Measurements from ENCODE around the gene DACH1.

DACH1 gene

GRCh38 chr13:71474936-71475335, 392.1 kb downstream of the DACH1 start:
- FAIRE-seq = no peak

GRCh38 chr13:71469626-71470025, 397.4 kb downstream of the DACH1 start:
- FAIRE-seq = no peak

GRCh38 chr13:71464686-71465085, 402.3 kb downstream of the DACH1 start:
- FAIRE-seq = no peak

GRCh38 chr13:71461892-71462291, 405.1 kb downstream of the DACH1 start:
- no peak for FAIRE-seq

- FAIRE-seq = no peak
Measured at GRCh38 chr13:71460211-71460610, 406.8 kb downstream of the DACH1 start.

- peak; percentile 41 for FAIRE-seq
Measured at GRCh38 chr13:71459708-71460107, 407.3 kb downstream of the DACH1 start.

GRCh38 chr13:71457645-71458044, 409.4 kb downstream of the DACH1 start:
- FAIRE-seq = no peak

GRCh38 chr13:71456136-71456535, 410.9 kb downstream of the DACH1 start:
- no peak for FAIRE-seq

GRCh38 chr13:71454509-71454908, 412.5 kb downstream of the DACH1 start:
- no peak for FAIRE-seq

- no peak for FAIRE-seq
Measured at GRCh38 chr13:71448080-71448630, 418.8 kb downstream of the DACH1 start.

- no peak for FAIRE-seq
Measured at GRCh38 chr13:71437704-71438103, 429.3 kb downstream of the DACH1 start.

GRCh38 chr13:71430681-71431080, 436.3 kb downstream of the DACH1 start:
- no peak for FAIRE-seq

GRCh38 chr13:71417205-71417604, 449.8 kb downstream of the DACH1 start:
- no peak for FAIRE-seq

GRCh38 chr13:71412231-71412630, 454.8 kb downstream of the DACH1 start:
- no peak for FAIRE-seq

GRCh38 chr13:71408416-71408815, 458.6 kb downstream of the DACH1 start:
- FAIRE-seq = no peak

- no peak for FAIRE-seq
Measured at GRCh38 chr13:71399631-71400215, 467.3 kb downstream of the DACH1 start.

GRCh38 chr13:71396149-71396548, 470.9 kb downstream of the DACH1 start:
- FAIRE-seq = no peak

GRCh38 chr13:71395053-71395452, 472.0 kb downstream of the DACH1 start:
- FAIRE-seq = no peak

- FAIRE-seq = no peak
Measured at GRCh38 chr13:71394176-71394575, 472.8 kb downstream of the DACH1 start.

Measured in A204.1 (cell line).